Body of pancreas (tissue), 4 donors: ENCODE results near the gene PYURF.

Experiments
- CTCF ChIP-seq, 7 experiments: fragments of 450-650 bp in 4 of 7; fragments of 200-600 bp in 3 of 7; sonication (generic) in 3 of 7; IDR thresholded peaks; one replicate each; pipeline ENCODE4 v1.5.1; 2016 to 2019; ENCODE audit warnings: antibody characterized with exemption in 7 of 7
- POLR2A ChIP-seq, 3 donors: fragments of 450-650 bp; IDR thresholded peaks; one replicate each; pipeline ENCODE4 v1.6.1; 2016; ENCODE audit warnings: antibody characterized with exemption in 3 of 3, mild to moderate bottlenecking in 2 of 3

GRCh38 chr4:88522702-88523324, 763 bp downstream of the PYURF start:
- TF ChIP-seq CTCF (IDR thresholded peaks at IDR 0.05) (no peak), POLR2A (IDR thresholded peaks at IDR 0.05) (no peak)
